SK-N-SH (cell line): Measurements from ENCODE around the gene MCC. TPM values are rescaled to one million over a fixed set of nuclear protein-coding genes. Genes with fewer than 3 reads are reported as not detected.

Experiments
- CTCF ChIA-PET: fragments of 300-600, 350-600 bp; formaldehyde crosslinking; extraction: SDS; loops from one replicate; lab custom pipeline; 2021; lab: Yijun Ruan, JAX
- POLR2A ChIA-PET: fragments of 350-600 bp; sonication (Branson Sonifier 250); formaldehyde crosslinking; extraction: SDS; loops from one replicate; lab custom pipeline; 2020; ENCODE audit warnings: antibody characterized with exemption, inconsistent platforms; lab: Yijun Ruan, JAX
- DNase-seq: peaks from one replicate; pipeline ENCODE4 v3.0.0; 2012
- H2AFZ ChIP-seq: fragments of 200-600 bp; sonication (generic); 2 replicates; pipeline ENCODE4 v1.8.1; 2016; ENCODE audit warnings: antibody characterized with exemption, mild to moderate bottlenecking, low read depth
- H3F3A ChIP-seq: fragments of 200-600 bp; sonication (generic); replicated peaks from 2 replicates; pipeline ENCODE3; 2016; ENCODE audit warnings: antibody characterized with exemption, mild to moderate bottlenecking; ENCODE audit not compliant: insufficient read depth
- H3K27ac ChIP-seq, 2 experiments: fragments of 200-500 bp in 1 of 2; fragments of 200-600 bp in 1 of 2; sonication (Bioruptor generic) in 1 of 2; sonication (generic), shearing (Covaris generic) in 1 of 2; 2 replicates each; pipeline versions ENCODE4 v1.5.1 to v1.6.1; 2014 to 2016; ENCODE audit warnings: low read depth in 2 of 2, inconsistent platforms in 1 of 2, low read length in 1 of 2, mild to moderate bottlenecking in 1 of 2, mixed read lengths in 1 of 2
- H3K27me3 ChIP-seq: fragments of 200-600 bp; sonication (generic), shearing (Covaris generic); 2 replicates; pipeline ENCODE4 v1.6.1; 2016; ENCODE audit warnings: mixed run types; ENCODE audit not compliant: insufficient read depth
- H3K36me3 ChIP-seq, 2 experiments: fragments of 200-500 bp in 1 of 2; fragments of 200-600 bp in 1 of 2; sonication (Bioruptor generic) in 1 of 2; sonication (generic) in 1 of 2; replicated peaks in 1 of 2; 2 replicates each; pipeline versions ENCODE3 to v1.5.1; 2014 to 2016; ENCODE audit warnings: low read length in 1 of 2, mild to moderate bottlenecking in 1 of 2; ENCODE audit not compliant: insufficient read depth in 2 of 2, control insufficient read depth in 1 of 2
- H3K4me1 ChIP-seq, 2 experiments: fragments of 200-500 bp in 1 of 2; fragments of 200-600 bp in 1 of 2; sonication (Bioruptor generic) in 1 of 2; sonication (generic), shearing (Covaris generic) in 1 of 2; 2 replicates each; pipeline versions ENCODE4 v1.5.1 to v1.6.1; 2014 to 2016; ENCODE audit warnings: low read depth in 1 of 2, low read length in 1 of 2, mixed run types in 1 of 2; ENCODE audit not compliant: insufficient read depth in 2 of 2, control insufficient read depth in 1 of 2
- H3K4me2 ChIP-seq: fragments of 200-600 bp; sonication (generic), shearing (Covaris generic); 2 replicates; pipeline ENCODE4 v1.6.1; 2017; ENCODE audit warnings: mixed run types
- H3K4me3 ChIP-seq, 2 experiments: fragments of 200-500 bp in 1 of 2; fragments of 200-600 bp in 1 of 2; sonication (Bioruptor generic) in 1 of 2; sonication (generic), shearing (Covaris generic) in 1 of 2; 2 replicates each; pipeline versions ENCODE4 v1.5.1 to v1.8.1; 2014 to 2016; ENCODE audit warnings: low read depth in 2 of 2, inconsistent platforms in 1 of 2, low read length in 1 of 2, mild to moderate bottlenecking in 1 of 2, mixed read lengths in 1 of 2, moderate library complexity in 1 of 2
- H3K79me2 ChIP-seq: fragments of 200-600 bp; sonication (generic); 2 replicates; pipeline ENCODE4 v1.8.1; 2017; ENCODE audit warnings: mild to moderate bottlenecking; ENCODE audit not compliant: insufficient read depth
- H3K9ac ChIP-seq: fragments of 200-600 bp; sonication (generic); 2 replicates; pipeline ENCODE4 v1.6.1; 2017; ENCODE audit warnings: mixed run types
- H3K9me2 ChIP-seq: fragments of 200-600 bp; sonication (generic); 2 replicates; pipeline ENCODE4 v1.6.1; 2017; ENCODE audit warnings: mixed run types
- H3K9me3 ChIP-seq: fragments of 200-600 bp; sonication (generic); 2 replicates; pipeline ENCODE4 v1.6.1; 2017; ENCODE audit warnings: mixed run types, mild to moderate bottlenecking, moderate library complexity
- H4K20me1 ChIP-seq: fragments of 200-600 bp; sonication (generic); 2 replicates; pipeline ENCODE4 v1.6.1; 2017; ENCODE audit warnings: mild to moderate bottlenecking, mixed run types; ENCODE audit not compliant: insufficient read depth
- EP300 ChIP-seq, 2 experiments: IDR thresholded peaks; 2 replicates each; pipeline versions ENCODE4 v1.4.0 to v1.6.1; 2012; ENCODE audit warnings: borderline replicate concordance in 1 of 2, low read depth in 1 of 2, low read length in 1 of 2
- EZH2phosphoT487 ChIP-seq: fragments of 200-600 bp; sonication (generic); IDR thresholded peaks from 2 replicates; pipeline ENCODE4 v1.6.1; 2017; ENCODE audit warnings: low read depth, mixed run types, mild to moderate bottlenecking, antibody characterized with exemption, moderate library complexity, borderline replicate concordance
- FOSL2 ChIP-seq: IDR thresholded peaks from 2 replicates; pipeline ENCODE4 v1.4.0; 2012; ENCODE audit warnings: low read depth, mild to moderate bottlenecking, moderate library complexity, borderline replicate concordance
- GABPA ChIP-seq: IDR thresholded peaks from 2 replicates; pipeline ENCODE4 v1.4.0; 2012; ENCODE audit warnings: low read depth, mild to moderate bottlenecking
- JUND ChIP-seq: IDR thresholded peaks from 2 replicates; pipeline ENCODE4 v1.4.0; 2012
- MEF2A ChIP-seq: IDR thresholded peaks from 2 replicates; pipeline ENCODE4 v1.4.0; 2012; ENCODE audit warnings: low read depth, borderline replicate concordance
- MXI1 ChIP-seq: IDR thresholded peaks from 2 replicates; pipeline ENCODE4 v1.6.1; 2012; ENCODE audit warnings: mild to moderate bottlenecking, low read depth, low read length, improper control_type of control experiment
- NFIC ChIP-seq: IDR thresholded peaks from 2 replicates; pipeline ENCODE4 v1.4.0; 2012; ENCODE audit warnings: borderline replicate concordance
- NRF1 ChIP-seq: IDR thresholded peaks from 2 replicates; pipeline ENCODE4 v1.6.1; 2012; ENCODE audit warnings: low read depth, mild to moderate bottlenecking, low read length
- PBX3 ChIP-seq: IDR thresholded peaks from 2 replicates; pipeline ENCODE4; 2012
- POLR2AphosphoS5 ChIP-seq: IDR thresholded peaks from 2 replicates; pipeline ENCODE4 v1.6.1; 2012; ENCODE audit warnings: low read depth, low read length
- TCF12 ChIP-seq: IDR thresholded peaks from 2 replicates; pipeline ENCODE4 v1.4.0; 2012
- TEAD4 ChIP-seq: IDR thresholded peaks from 2 replicates; pipeline ENCODE4 v1.4.0; 2012; ENCODE audit warnings: mild to moderate bottlenecking, borderline replicate concordance; ENCODE audit not compliant: insufficient read depth
- WGBS: methylation state at CpG from one replicate; pipeline ENCODE4 v1.1.6; 2017; ENCODE audit warnings: low lambda C conversion rate; 5-methylcytosine and 5-hydroxymethylcytosine counted together
- polyA plus RNA-seq, 3 experiments: library from polyadenylated mRNA; depleted of rRNA; stranded (reverse); fragments of >200 nt; gene quantifications; 2 replicates each; pipeline ENCODE4 v1.2.3, GENCODE V29; 2012

Gene MCC
- polyA plus RNA-seq, 1 of the 3 experiments (the other 2 are of a cell fraction), result 3.6 TPM

GRCh38 chr5:113024076-113024697 lies 464.1 kb downstream of the MCC start:
- H3F3A ChIP-seq, result peaks cover 8% of the 10 kb centered on the region
- H2AFZ ChIP-seq, result no peak overlapping the region
- no peaks in the 10 kb centered on the region for H3K9me2 ChIP-seq
- no peak overlapping the region for H3K4me3 ChIP-seq
- POLR2A ChIA-PET, result no interaction called here
- H4K20me1 ChIP-seq, result no peaks in the 10 kb centered on the region
- 95% methylated on average over 6 of the region's 6 CpGs for WGBS
- no peaks in the 10 kb centered on the region for H3K27me3 ChIP-seq
- peaks cover 21 to 68% of the 10 kb centered on the region in 2 experiments for H3K36me3 ChIP-seq
- no peak overlapping the region for H3K4me2 ChIP-seq
- no peak overlapping the region for H3K9ac ChIP-seq
- 0 out of 2 replicates have a peak, but pooled peaks cover 3% of the 10 kb centered on the region for H3K79me2 ChIP-seq
- peaks cover 2 to 8% of the 10 kb centered on the region in 2 experiments; a peak in 3 of 4 replicates for H3K4me1 ChIP-seq
- DNase-seq, result no peak
- H3K27ac ChIP-seq, result no peak overlapping the region; a peak in 1 of 4 replicates
- H3K9me3 ChIP-seq, result no peaks in the 10 kb centered on the region
- TF ChIP-seq EZH2phosphoT487, result no peak
- TF ChIP-seq NFIC, result no peak
- no peak for TF ChIP-seq MXI1
- TF ChIP-seq, all 33 proteins: peak for 0
- CTCF ChIA-PET, result interaction anchor here (1.2 to 3.9 kb wide), 3 partner anchors 19 to 28 kb away, joined by 7 to 17 read pairs (median 8); no protein-coding TSS in a partner anchor

- H3F3A ChIP-seq, result peaks cover 9% of the 10 kb centered on the region
- no peak overlapping the region for H3K4me3 ChIP-seq
- peaks cover 6% of the 10 kb centered on the region; the same call in 1 of the 2 replicates for H4K20me1 ChIP-seq
- no peaks in the 10 kb centered on the region for H3K9me3 ChIP-seq
- H3K4me1 ChIP-seq, result peaks cover 2 to 8% of the 10 kb centered on the region in 2 experiments; a peak in 3 of 4 replicates
- ChIA-PET CTCF (interaction anchor here (0.7 to 3.9 kb wide), 3 partner anchors 26 to 590 kb away, joined by 4 to 17 read pairs (median 5); no protein-coding TSS in a partner anchor), POLR2A (no interaction called here)
- 83% methylated on average over 2 of the region's 2 CpGs for WGBS
- H3K9ac ChIP-seq, result no peak overlapping the region
- H3K4me2 ChIP-seq, result no peak overlapping the region
- H3K79me2 ChIP-seq, result 0 out of 2 replicates have a peak, but pooled peaks cover 3% of the 10 kb centered on the region
- H2AFZ ChIP-seq, result no peak overlapping the region
- H3K27me3 ChIP-seq, result no peaks in the 10 kb centered on the region
- H3K36me3 ChIP-seq, result peaks cover 23 to 72% of the 10 kb centered on the region in 2 experiments
- DNase-seq, result no peak
- no peak overlapping the region; a peak in 1 of 4 replicates for H3K27ac ChIP-seq
- TF ChIP-seq PBX3 (peak; percentile 13; the same call in 1 of the 2 replicates), NRF1 (no peak)
- H3K9me2 ChIP-seq, result no peaks in the 10 kb centered on the region
Measured at GRCh38 chr5:113022661-113023060, 465.6 kb downstream of the MCC start.

- WGBS, result 87% methylated on average over 11 of the region's 11 CpGs
- H3K9ac ChIP-seq, result no peak overlapping the region
- H3K9me2 ChIP-seq, result no peaks in the 10 kb centered on the region
- H3K4me3 ChIP-seq, result no peak overlapping the region
- H4K20me1 ChIP-seq, result peaks cover 6% of the 10 kb centered on the region; the same call in 1 of the 2 replicates
- DNase-seq, result no peak
- no peak overlapping the region for H2AFZ ChIP-seq
- H3K4me2 ChIP-seq, result no peak overlapping the region
- ChIA-PET POLR2A (no interaction called here), CTCF (interaction anchor here (3.9 kb wide), 1 partner anchor 24 kb away, joined by 17 read pairs; no protein-coding TSS in a partner anchor)
- H3F3A ChIP-seq, result peaks cover 9% of the 10 kb centered on the region
- peaks cover 0 to 8% of the 10 kb centered on the region in 2 experiments; a peak in 2 of 4 replicates for H3K4me1 ChIP-seq
- H3K27ac ChIP-seq, result peak overlapping the region in 1 of 2 experiments; percentile 30; a peak in 2 of 4 replicates
- peaks cover 12% of the 10 kb centered on the region; the same call in 1 of the 2 replicates for H3K79me2 ChIP-seq
- peaks cover 41 to 65% of the 10 kb centered on the region in 2 experiments for H3K36me3 ChIP-seq
- TF ChIP-seq NFIC (0 out of 2 replicates have a peak, but pooled peaks have one; percentile 12), EP300 (IDR thresholded peaks at IDR 0.05; ENCODE audit: borderline replicate concordance in 1 of 2, low read depth in 1 of 2, low read length in 1 of 2) (peak in 1 of 2 experiments; percentile 52; a peak in 1 of 4 replicates), POLR2AphosphoS5 (peak; percentile 15; the same call in 1 of the 2 replicates), FOSL2 (peak; percentile 81; the same call in 1 of the 2 replicates), JUND (peak; percentile 82), GABPA (no peak), TCF12 (peak; percentile 63), TEAD4 (peak; percentile 57; the same call in 1 of the 2 replicates), MEF2A (no peak)
- H3K9me3 ChIP-seq, result no peaks in the 10 kb centered on the region
- no peaks in the 10 kb centered on the region for H3K27me3 ChIP-seq
Measured at GRCh38 chr5:113020461-113021273, 467.6 kb downstream of the MCC start.
